Ishikawa (cell line): ENCODE data around the gene SESN2.

ENCODE experiments used
- CEBPB ChIP-seq: IDR thresholded peaks from 2 replicates; pipeline ENCODE4 v1.6.1; 2012
- CREB1 ChIP-seq: IDR thresholded peaks from 2 replicates; pipeline ENCODE4 v1.6.1; 2012; ENCODE audit warnings: low read depth
- EGR1 ChIP-seq: IDR thresholded peaks from 2 replicates; pipeline ENCODE4 v1.6.1; 2012
- EP300 ChIP-seq: IDR thresholded peaks from 2 replicates; pipeline ENCODE4 v1.6.1; 2012; ENCODE audit warnings: borderline replicate concordance
- FOXM1 ChIP-seq: IDR thresholded peaks from 2 replicates; pipeline ENCODE4 v1.6.1; 2012; ENCODE audit warnings: low read depth, borderline replicate concordance
- NFIC ChIP-seq: IDR thresholded peaks from 2 replicates; pipeline ENCODE4 v1.6.1; 2012
- RAD21 ChIP-seq: IDR thresholded peaks from 2 replicates; pipeline ENCODE4 v1.6.1; 2012; ENCODE audit warnings: low read depth
- TAF1 ChIP-seq: IDR thresholded peaks from 2 replicates; pipeline ENCODE4 v1.6.1; 2012; ENCODE audit warnings: low read depth, mild to moderate bottlenecking
- TCF12 ChIP-seq: IDR thresholded peaks from 2 replicates; pipeline ENCODE4 v1.6.1; 2012; ENCODE audit warnings: low read depth
- TEAD4 ChIP-seq: IDR thresholded peaks from 2 replicates; pipeline ENCODE4 v1.6.1; 2012
- YY1 ChIP-seq: IDR thresholded peaks from 2 replicates; pipeline ENCODE4 v1.6.1; 2012; ENCODE audit warnings: low read depth
- ZBTB7A ChIP-seq: IDR thresholded peaks from 2 replicates; pipeline ENCODE4 v1.6.1; 2012; ENCODE audit warnings: low read depth
- TF ChIP-seq, protein P1 (sequence below): IDR thresholded peaks from 2 replicates; pipeline ENCODE4 v1.6.1; 2012
- TF ChIP-seq, protein P2 (sequence below): IDR thresholded peaks from 2 replicates; pipeline ENCODE4 v1.6.1; 2012; ENCODE audit warnings: low read depth, mild to moderate bottlenecking

DNA sequence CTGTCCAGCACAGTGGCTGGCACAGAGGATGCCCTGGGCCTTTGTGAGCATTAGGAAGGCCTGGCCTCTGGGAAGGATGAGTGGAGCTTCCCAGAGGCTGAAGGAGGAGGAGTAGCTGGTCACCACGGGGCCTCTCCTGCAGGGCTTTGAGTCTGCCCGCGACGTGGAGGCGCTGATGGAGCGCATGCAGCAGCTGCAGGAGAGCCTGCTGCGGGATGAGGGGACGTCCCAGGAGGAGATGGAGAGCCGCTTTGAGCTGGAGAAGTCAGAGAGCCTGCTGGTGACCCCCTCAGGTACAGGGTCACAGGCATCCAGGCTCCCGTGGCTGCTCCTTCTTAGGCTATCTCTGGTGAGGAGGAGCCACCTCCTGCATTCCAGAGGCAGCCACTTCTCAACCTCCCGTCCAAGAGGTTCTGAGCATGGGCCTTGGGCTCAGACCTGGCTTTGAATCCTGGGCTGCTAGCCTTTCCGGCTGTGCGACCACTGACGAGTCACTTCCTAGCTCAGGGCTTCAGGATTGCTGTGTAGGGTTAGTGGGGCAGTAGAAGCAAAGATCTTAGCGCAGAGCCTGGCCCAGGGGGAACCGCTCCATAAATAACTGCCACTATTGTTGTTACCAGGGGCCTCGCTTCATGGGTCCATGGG is 14.0 kb downstream of the SESN2 start:
- no peak for TF ChIP-seq YY1
- TF ChIP-seq, protein P1, sequence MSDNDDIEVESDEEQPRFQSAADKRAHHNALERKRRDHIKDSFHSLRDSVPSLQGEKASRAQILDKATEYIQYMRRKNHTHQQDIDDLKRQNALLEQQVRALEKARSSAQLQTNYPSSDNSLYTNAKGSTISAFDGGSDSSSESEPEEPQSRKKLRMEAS: no peak
- no peak for TF ChIP-seq CEBPB
- TF ChIP-seq CREB1: no peak
- TF ChIP-seq, protein P2, sequence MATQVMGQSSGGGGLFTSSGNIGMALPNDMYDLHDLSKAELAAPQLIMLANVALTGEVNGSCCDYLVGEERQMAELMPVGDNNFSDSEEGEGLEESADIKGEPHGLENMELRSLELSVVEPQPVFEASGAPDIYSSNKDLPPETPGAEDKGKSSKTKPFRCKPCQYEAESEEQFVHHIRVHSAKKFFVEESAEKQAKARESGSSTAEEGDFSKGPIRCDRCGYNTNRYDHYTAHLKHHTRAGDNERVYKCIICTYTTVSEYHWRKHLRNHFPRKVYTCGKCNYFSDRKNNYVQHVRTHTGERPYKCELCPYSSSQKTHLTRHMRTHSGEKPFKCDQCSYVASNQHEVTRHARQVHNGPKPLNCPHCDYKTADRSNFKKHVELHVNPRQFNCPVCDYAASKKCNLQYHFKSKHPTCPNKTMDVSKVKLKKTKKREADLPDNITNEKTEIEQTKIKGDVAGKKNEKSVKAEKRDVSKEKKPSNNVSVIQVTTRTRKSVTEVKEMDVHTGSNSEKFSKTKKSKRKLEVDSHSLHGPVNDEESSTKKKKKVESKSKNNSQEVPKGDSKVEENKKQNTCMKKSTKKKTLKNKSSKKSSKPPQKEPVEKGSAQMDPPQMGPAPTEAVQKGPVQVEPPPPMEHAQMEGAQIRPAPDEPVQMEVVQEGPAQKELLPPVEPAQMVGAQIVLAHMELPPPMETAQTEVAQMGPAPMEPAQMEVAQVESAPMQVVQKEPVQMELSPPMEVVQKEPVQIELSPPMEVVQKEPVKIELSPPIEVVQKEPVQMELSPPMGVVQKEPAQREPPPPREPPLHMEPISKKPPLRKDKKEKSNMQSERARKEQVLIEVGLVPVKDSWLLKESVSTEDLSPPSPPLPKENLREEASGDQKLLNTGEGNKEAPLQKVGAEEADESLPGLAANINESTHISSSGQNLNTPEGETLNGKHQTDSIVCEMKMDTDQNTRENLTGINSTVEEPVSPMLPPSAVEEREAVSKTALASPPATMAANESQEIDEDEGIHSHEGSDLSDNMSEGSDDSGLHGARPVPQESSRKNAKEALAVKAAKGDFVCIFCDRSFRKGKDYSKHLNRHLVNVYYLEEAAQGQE: no peak
- no peak for TF ChIP-seq TAF1
- TF ChIP-seq RAD21: no peak
- no peak for TF ChIP-seq NFIC
- no peak for TF ChIP-seq EP300
- no peak for TF ChIP-seq TEAD4
- TF ChIP-seq TCF12: no peak
- TF ChIP-seq FOXM1: no peak
- no peak for TF ChIP-seq ZBTB7A
- no peak for TF ChIP-seq EGR1
